Measurements from ENCODE around the gene NFKBIL1.
A peak's percentile ranks its signal among the peaks of the same experiment; 100 is the strongest.
"Not testable (repeated sequence)": the region's sequence is repeated elsewhere in the genome, so short reads cannot be mapped to it uniquely, and the experiment has no call there.

The NFKBIL1 gene

DNA sequence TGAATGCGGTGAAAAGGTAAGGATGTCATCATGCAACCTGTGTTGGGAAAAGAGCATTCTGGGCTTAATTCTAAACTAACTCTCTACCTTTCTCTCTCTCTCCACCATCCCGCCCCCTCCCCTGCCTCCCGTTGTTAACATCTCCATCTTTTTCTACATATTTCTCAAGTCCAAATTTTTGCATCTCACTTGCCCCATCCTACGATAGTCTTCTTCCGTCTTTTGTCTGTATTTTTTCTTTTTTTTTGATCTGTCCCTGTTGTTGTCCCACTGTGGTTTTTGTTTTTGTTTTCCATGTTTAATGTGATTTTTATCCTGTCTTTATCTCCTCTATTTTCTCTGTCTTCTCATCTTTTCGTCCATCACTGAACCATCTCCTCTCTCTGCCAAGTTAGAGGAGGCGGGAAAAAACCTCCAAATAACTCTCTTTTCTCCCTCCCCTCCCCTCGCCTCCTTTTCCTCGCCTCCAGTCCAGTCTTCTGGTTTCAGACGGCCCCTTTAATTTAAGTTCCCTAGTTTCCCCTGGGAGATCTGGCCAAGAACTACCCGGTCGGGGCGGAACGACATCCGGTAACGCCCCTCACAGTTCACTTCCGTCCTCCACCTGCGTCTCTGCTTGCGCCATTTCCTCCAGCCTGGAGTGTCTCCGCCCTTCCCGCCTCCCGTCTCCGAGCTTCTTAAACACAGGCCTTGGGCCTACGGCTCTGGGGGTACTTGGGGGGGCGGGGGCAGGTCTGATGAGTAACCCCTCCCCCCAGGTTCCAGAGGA is at the start of gene NFKBIL1:
NFKBIL1 (plus strand) TSS at position 651 of the 769 bp plus-strand sequence; CDS start at position 738, 87 bp downstream.
- DNase-seq (ENCODE audit: low read depth), result peak; percentile 99

DNA sequence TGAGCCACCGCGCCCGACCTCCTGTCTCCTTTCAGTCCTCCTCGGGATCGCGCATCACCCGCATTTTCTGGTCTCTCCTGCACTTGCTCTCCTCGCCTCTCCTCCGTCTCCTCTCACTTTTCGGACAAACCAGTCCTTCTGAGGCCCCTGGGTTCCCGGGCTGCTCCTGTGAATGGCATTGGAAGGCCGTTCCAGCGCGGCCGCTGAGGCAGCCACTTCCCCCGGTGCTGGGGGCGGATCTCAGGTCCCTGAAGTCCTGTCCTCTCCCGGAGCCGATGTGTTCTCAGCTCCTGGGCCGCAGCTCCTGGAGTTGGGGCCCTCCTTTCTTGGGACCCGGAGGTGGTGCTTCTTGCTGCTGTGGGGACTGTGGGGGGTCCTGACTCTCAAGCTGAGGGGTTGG is 48.7 kb upstream of the NFKBIL1 start:
- DNase-seq (ENCODE audit: low read depth), result peak; percentile 28

GRCh38 chr6:31499648-31500047 is 47.8 kb upstream of the NFKBIL1 start:
- not testable (repeated sequence) for DNase-seq (ENCODE audit: low read depth)

GRCh38 chr6:31502586-31502985 is 44.8 kb upstream of the NFKBIL1 start:
- DNase-seq (ENCODE audit: low read depth), result no peak

- DNase-seq (ENCODE audit: low read depth), result not testable (repeated sequence)
These were observed 38.4 kb upstream of the NFKBIL1 start for GRCh38 chr6:31509036-31509435.

DNA sequence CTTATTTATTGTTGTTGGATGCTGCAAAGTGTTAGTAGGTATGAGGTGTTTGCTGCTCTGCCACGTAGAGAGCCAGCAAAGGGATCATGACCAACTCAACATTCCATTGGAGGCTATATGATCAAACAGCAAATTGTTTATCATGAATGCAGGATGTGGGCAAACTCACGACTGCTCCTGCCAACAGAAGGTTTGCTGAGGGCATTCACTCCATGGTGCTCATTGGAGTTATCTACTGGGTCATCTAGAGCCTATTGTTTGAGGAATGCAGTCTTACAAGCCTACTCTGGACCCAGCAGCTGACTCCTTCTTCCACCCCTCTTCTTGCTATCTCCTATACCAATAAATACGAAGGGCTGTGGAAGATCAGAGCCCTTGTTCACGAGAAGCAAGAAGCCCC is 37.4 kb upstream of the NFKBIL1 start:
- peak; percentile 45 for DNase-seq (ENCODE audit: low read depth)

- peak; percentile 48 for DNase-seq (ENCODE audit: low read depth)
These were observed 33.8 kb upstream of the NFKBIL1 start for GRCh38 chr6:31513456-31514165.

- DNase-seq (ENCODE audit: low read depth), result no peak
These were observed 25.6 kb upstream of the NFKBIL1 start for GRCh38 chr6:31521835-31522234.

GRCh38 chr6:31525553-31525931 is 21.9 kb upstream of the NFKBIL1 start:
- no peak for DNase-seq (ENCODE audit: low read depth)

- DNase-seq (ENCODE audit: low read depth), result peak; percentile 66
These were observed 21.3 kb upstream of the NFKBIL1 start for GRCh38 chr6:31525932-31526591.

DNA sequence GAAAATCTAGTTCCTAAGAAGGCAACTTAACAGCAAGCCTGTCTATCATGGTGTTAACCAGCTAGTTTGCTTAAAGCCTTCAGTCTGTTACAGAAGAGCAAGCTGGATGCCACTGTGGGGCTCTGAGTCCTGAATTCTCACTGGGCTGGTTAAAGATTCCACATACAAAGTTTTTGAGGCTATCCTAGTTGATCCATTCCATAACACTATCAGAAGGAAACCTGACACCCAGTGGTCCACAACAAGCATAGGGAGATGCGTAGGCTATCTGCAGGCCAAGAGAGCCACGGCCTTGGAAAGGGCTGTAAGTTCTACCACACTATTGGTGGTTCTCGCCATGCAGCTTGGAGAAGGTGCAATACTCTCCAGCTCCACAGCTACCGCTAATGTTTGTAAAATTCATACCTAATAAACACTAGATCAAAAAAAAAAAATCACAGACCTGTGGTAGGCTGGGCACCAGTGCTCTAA is 19.1 kb upstream of the NFKBIL1 start:
- DNase-seq (ENCODE audit: low read depth), result no peak

DNA sequence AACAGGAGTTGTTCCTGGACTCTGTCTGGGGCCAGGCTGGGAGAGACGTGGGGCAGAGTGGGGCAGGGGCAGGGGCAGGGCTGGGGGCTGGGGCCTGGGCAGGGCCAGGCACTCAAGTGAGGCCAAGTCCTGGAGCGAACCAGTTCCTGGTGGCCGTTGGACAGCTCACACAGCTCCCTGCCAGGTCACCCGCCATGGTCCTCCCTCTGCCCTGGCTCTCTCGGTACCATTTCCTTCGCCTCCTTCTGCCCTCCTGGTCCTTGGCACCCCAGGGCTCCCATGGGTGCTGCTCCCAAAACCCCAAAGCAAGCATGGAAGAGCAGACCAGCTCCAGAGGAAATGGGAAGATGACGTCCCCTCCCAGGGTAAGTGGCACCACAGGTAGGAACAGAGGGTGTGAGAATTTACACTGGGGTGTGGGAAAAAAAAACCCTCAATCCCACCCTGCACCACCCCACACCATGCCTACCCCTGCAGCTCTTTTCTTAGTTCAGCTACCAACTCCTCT is 18.5 kb upstream of the NFKBIL1 start, which contains the start of gene MCCD1:
MCCD1 (plus strand) TSS at position 142 of the 508 bp plus-strand sequence; CDS start at position 195, 53 bp downstream.
- no peak for DNase-seq (ENCODE audit: low read depth)

DNA sequence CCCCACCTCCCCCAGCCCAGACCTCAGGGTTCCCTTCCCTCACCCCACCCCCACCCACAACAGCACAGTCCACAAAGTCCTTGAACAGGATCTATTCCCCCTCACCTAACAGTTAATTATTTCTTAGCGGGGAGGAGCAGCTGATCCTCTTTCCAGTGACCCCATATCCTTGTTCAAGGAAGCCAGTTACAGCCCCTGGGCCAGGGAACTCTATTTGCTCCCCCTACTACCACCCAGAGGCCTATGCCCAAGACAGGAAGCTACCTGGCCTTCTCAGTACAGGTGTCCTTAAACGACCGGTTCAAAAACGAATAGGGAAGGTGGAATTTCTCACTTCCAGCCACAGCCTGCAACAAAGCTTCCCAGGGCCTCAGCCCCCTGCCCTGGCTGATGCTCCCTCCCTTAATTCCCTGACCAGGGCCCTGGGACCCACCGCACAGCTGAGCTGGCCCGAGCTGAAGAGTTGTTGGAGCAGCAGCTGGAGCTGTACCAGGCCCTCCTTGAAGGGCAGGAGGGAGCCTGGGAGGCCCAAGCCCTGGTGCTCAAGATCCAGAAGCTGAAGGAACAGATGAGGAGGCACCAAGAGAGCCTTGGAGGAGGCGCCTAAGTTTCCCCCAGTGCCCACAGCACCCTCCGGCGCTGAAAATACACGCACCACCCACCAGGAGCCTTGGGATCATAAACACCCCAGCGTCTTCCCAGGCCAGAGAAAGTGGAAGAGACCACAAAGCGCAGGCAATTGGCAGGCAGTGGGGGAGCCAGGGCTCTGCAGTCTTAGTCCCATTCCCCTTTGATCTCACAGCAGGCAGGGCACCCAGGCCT is 17.9 kb upstream of the NFKBIL1 start:
- no peak for DNase-seq (ENCODE audit: low read depth)

DNA sequence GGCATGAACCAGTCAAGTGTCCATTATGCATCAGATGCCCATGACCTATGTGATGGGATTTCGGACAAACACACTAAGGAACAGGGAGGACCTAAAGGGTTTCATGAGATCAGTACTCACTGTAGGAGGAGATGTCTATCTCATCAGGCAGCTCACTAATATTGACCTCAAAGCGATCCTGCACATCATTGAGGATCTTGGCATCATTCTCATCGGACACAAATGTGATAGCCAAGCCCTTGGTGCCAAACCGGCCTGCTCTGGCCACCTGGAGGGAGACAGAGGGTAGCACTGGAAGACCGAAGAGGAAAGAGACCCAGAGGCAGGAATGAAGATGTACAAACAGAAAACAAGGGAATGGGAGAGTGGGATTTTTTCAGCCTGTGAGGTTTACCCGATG is 16.7 kb upstream of the NFKBIL1 start:
- DNase-seq (ENCODE audit: low read depth), result no peak

- no peak for DNase-seq (ENCODE audit: low read depth)
These were observed 16.2 kb upstream of the NFKBIL1 start for GRCh38 chr6:31531162-31531561.

GRCh38 chr6:31531771-31532643 is 15.4 kb upstream of the NFKBIL1 start:
- no peak for DNase-seq (ENCODE audit: low read depth)

- DNase-seq (ENCODE audit: low read depth), result no peak
These were observed 14.6 kb upstream of the NFKBIL1 start for GRCh38 chr6:31532644-31533454.

DNA sequence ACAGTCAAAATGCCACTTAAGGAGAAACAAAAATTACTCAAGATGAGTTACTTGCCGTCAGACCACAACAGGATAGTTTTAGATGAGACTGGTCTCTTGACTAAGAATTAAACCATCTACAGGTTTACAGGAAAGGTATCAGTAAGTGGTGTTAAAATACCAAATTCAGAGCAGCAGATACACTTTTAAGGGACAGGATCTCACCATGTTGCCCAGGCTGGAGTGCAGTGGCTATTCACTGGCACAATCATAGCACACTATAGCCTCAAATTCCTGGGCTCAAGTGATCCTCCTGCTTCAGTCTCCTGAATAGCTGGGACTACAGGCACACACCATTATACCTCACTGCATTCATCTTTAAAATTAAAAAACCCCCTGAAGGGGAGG is 14.0 kb upstream of the NFKBIL1 start:
- DNase-seq (ENCODE audit: low read depth), result no peak

GRCh38 chr6:31534011-31534410 is 13.4 kb upstream of the NFKBIL1 start:
- DNase-seq (ENCODE audit: low read depth), result no peak
